IPS-20b (cell line): ENCODE data around the gene SMARCAL1.

ENCODE experiments used
- H3K27ac ChIP-seq: one replicate; pipeline ENCODE4 v1.5.1; 2013; ENCODE audit warnings: low read length
- H3K27me3 ChIP-seq: 2 replicates; pipeline ENCODE4 v1.6.1; 2013; ENCODE audit warnings: mild to moderate bottlenecking, low read length, inconsistent platforms; ENCODE audit not compliant: insufficient read depth
- H3K36me3 ChIP-seq: 2 replicates; pipeline ENCODE4 v1.6.1; 2013; ENCODE audit warnings: low read depth, mild to moderate bottlenecking, inconsistent platforms, low read length, moderate library complexity; ENCODE audit not compliant: insufficient read depth
- H3K4me1 ChIP-seq: 2 replicates; pipeline ENCODE4 v1.6.1; 2013; ENCODE audit warnings: mild to moderate bottlenecking, control low read depth, inconsistent platforms, low read length, moderate library complexity; ENCODE audit not compliant: insufficient read depth
- H3K4me3 ChIP-seq: 2 replicates; pipeline ENCODE4 v1.5.1; 2013; ENCODE audit warnings: mild to moderate bottlenecking, low read length, inconsistent platforms
- H3K9ac ChIP-seq: 2 replicates; pipeline ENCODE4 v1.6.1; 2013; ENCODE audit warnings: low read depth, mild to moderate bottlenecking, inconsistent platforms, low read length, moderate library complexity
- H3K9me3 ChIP-seq: 2 replicates; pipeline ENCODE4 v1.6.1; 2013; ENCODE audit warnings: mild to moderate bottlenecking, low read depth, low read length, inconsistent platforms; ENCODE audit not compliant: insufficient read depth

SMARCAL1 gene

GRCh38 chr2:216498379-216499352 is 86.4 kb downstream of the SMARCAL1 start, which contains the start of gene RPL37A:
Gene RPL37A (plus strand): TSS chr2:216498844. CDS start chr2:216498875, 31 bp downstream.
- H3K27ac ChIP-seq = peak within 1 kb of the TSS; percentile 97
- no peaks in the 10 kb centered on the region for H3K9me3 ChIP-seq
- peaks cover 48% of the 10 kb centered on the region for H3K36me3 ChIP-seq
- H3K4me3 ChIP-seq = peak within 1 kb of the TSS; percentile 97
- H3K4me1 ChIP-seq = peaks cover 12% of the 10 kb centered on the region; the same call in 1 of the 2 replicates
- H3K27me3 ChIP-seq = no peaks in the 10 kb centered on the region
- peak within 1 kb of the TSS; percentile 100 for H3K9ac ChIP-seq

- Histone ChIP-seq H3K27me3 (no peaks in the 10 kb centered on the region), H3K9me3 (no peaks in the 10 kb centered on the region), H3K4me1 (peaks cover 12% of the 10 kb centered on the region; the same call in 1 of the 2 replicates), H3K9ac (peak overlapping the region; percentile 100), H3K36me3 (peaks cover 58% of the 10 kb centered on the region), H3K27ac (peak overlapping the region; percentile 97), H3K4me3 (peak overlapping the region; percentile 97)
Measured at GRCh38 chr2:216499641-216500218, 87.4 kb downstream of the SMARCAL1 start.

- Histone ChIP-seq H3K9ac (peak overlapping the region; percentile 100), H3K36me3 (peaks cover 65% of the 10 kb centered on the region), H3K4me3 (peak overlapping the region; percentile 97), H3K9me3 (no peaks in the 10 kb centered on the region), H3K27ac (no peak overlapping the region), H3K27me3 (no peaks in the 10 kb centered on the region), H3K4me1 (peaks cover 12% of the 10 kb centered on the region; the same call in 1 of the 2 replicates)
Measured at GRCh38 chr2:216500572-216500971, 88.3 kb downstream of the SMARCAL1 start.

GRCh38 chr2:216501854-216502253 is 89.6 kb downstream of the SMARCAL1 start:
- Histone ChIP-seq H3K9ac (peak overlapping the region; percentile 100; the same call in 1 of the 2 replicates), H3K27me3 (no peaks in the 10 kb centered on the region), H3K27ac (no peak overlapping the region), H3K36me3 (peaks cover 74% of the 10 kb centered on the region), H3K9me3 (no peaks in the 10 kb centered on the region), H3K4me3 (no peak overlapping the region), H3K4me1 (peaks cover 12% of the 10 kb centered on the region; the same call in 1 of the 2 replicates)

- no peaks in the 10 kb centered on the region for H3K27me3 ChIP-seq
- no peaks in the 10 kb centered on the region for H3K9me3 ChIP-seq
- H3K27ac ChIP-seq = no peak overlapping the region
- H3K36me3 ChIP-seq = peaks cover 74% of the 10 kb centered on the region
- H3K9ac ChIP-seq = peak overlapping the region; percentile 100; the same call in 1 of the 2 replicates
- H3K4me3 ChIP-seq = no peak overlapping the region
- H3K4me1 ChIP-seq = peaks cover 12% of the 10 kb centered on the region; the same call in 1 of the 2 replicates
Measured at GRCh38 chr2:216502381-216503158, 90.3 kb downstream of the SMARCAL1 start.

GRCh38 chr2:216503159-216503629 is 90.9 kb downstream of the SMARCAL1 start:
- Histone ChIP-seq H3K27ac (no peak overlapping the region), H3K9me3 (no peaks in the 10 kb centered on the region), H3K9ac (peak overlapping the region; percentile 100; the same call in 1 of the 2 replicates), H3K36me3 (peaks cover 74% of the 10 kb centered on the region), H3K4me1 (peaks cover 12% of the 10 kb centered on the region; the same call in 1 of the 2 replicates), H3K4me3 (no peak overlapping the region), H3K27me3 (no peaks in the 10 kb centered on the region)

GRCh38 chr2:216503697-216504375 is 91.6 kb downstream of the SMARCAL1 start:
- Histone ChIP-seq H3K27me3 (no peaks in the 10 kb centered on the region), H3K27ac (no peak overlapping the region), H3K36me3 (peaks cover 74% of the 10 kb centered on the region), H3K4me3 (no peak overlapping the region), H3K9me3 (no peaks in the 10 kb centered on the region), H3K4me1 (peaks cover 12% of the 10 kb centered on the region; the same call in 1 of the 2 replicates), H3K9ac (peak overlapping the region; percentile 5; the same call in 1 of the 2 replicates)

- Histone ChIP-seq H3K9ac (peak overlapping the region; percentile 5; the same call in 1 of the 2 replicates), H3K4me3 (no peak overlapping the region), H3K4me1 (peaks cover 12% of the 10 kb centered on the region; the same call in 1 of the 2 replicates), H3K27ac (no peak overlapping the region), H3K36me3 (peaks cover 69% of the 10 kb centered on the region), H3K27me3 (no peaks in the 10 kb centered on the region), H3K9me3 (no peaks in the 10 kb centered on the region)
Measured at GRCh38 chr2:216504376-216504762, 92.1 kb downstream of the SMARCAL1 start.

- H3K9me3 ChIP-seq = no peaks in the 10 kb centered on the region
- no peak overlapping the region for H3K27ac ChIP-seq
- H3K4me1 ChIP-seq = peaks cover 5% of the 10 kb centered on the region; the same call in 1 of the 2 replicates
- H3K36me3 ChIP-seq = peaks cover 59% of the 10 kb centered on the region
- no peak overlapping the region for H3K9ac ChIP-seq
- H3K4me3 ChIP-seq = no peak overlapping the region
- H3K27me3 ChIP-seq = no peaks in the 10 kb centered on the region
Measured at GRCh38 chr2:216505133-216506106, 93.1 kb downstream of the SMARCAL1 start.
